GM18858 (cell line): ENCODE measurements around the gene TBC1D10A.

Experiments
- ATAC-seq: cut with Tn5 transposase; IDR thresholded peaks from one replicate; pipeline ENCODE4 v1.9.1; 2021; ENCODE audit not compliant: unreplicated experiment

Gene TBC1D10A

GRCh38 chr22:30321461-30321860 lies 5.3 kb downstream of the TBC1D10A start:
- ATAC-seq = no peak

- ATAC-seq = no peak
Observed at GRCh38 chr22:30320021-30320556, 6.7 kb downstream of the TBC1D10A start.

- ATAC-seq = no peak
Observed at GRCh38 chr22:30318799-30319419, 7.8 kb downstream of the TBC1D10A start.

GRCh38 chr22:30317778-30318177 lies 9.0 kb downstream of the TBC1D10A start:
- no peak for ATAC-seq

GRCh38 chr22:30315962-30316576 lies 10.7 kb downstream of the TBC1D10A start:
- ATAC-seq = no peak

GRCh38 chr22:30314915-30315314 lies 11.8 kb downstream of the TBC1D10A start:
- no peak for ATAC-seq

GRCh38 chr22:30313527-30314363 lies 13.0 kb downstream of the TBC1D10A start:
- ATAC-seq = no peak

- no peak for ATAC-seq
Observed at GRCh38 chr22:30312053-30312452, 14.7 kb downstream of the TBC1D10A start.

- ATAC-seq = no peak
Observed at GRCh38 chr22:30310881-30311771, 15.6 kb downstream of the TBC1D10A start.

GRCh38 chr22:30309951-30310741 lies 16.6 kb downstream of the TBC1D10A start:
- no peak for ATAC-seq

GRCh38 chr22:30308518-30309230 lies 18.1 kb downstream of the TBC1D10A start:
- ATAC-seq = no peak

- ATAC-seq = no peak
Observed at GRCh38 chr22:30308093-30308492, 18.6 kb downstream of the TBC1D10A start.

- ATAC-seq = no peak
Observed at GRCh38 chr22:30307041-30307574, 19.6 kb downstream of the TBC1D10A start.

- no peak for ATAC-seq
Observed at GRCh38 chr22:30306627-30307011, 20.1 kb downstream of the TBC1D10A start.

- ATAC-seq = no peak
Observed at GRCh38 chr22:30305906-30306626, 20.7 kb downstream of the TBC1D10A start.

GRCh38 chr22:30305519-30305905 lies 21.2 kb downstream of the TBC1D10A start:
- no peak for ATAC-seq

GRCh38 chr22:30304495-30305244 lies 22.1 kb downstream of the TBC1D10A start:
- no peak for ATAC-seq

- no peak for ATAC-seq
Observed at GRCh38 chr22:30302810-30303138, 24.0 kb downstream of the TBC1D10A start.
